GM18909 (cell line): Measurements from ENCODE around the gene IRF2.

ENCODE experiments used
- ATAC-seq: cut with Tn5 transposase; IDR thresholded peaks from one replicate; pipeline ENCODE4 v1.9.1; 2021; ENCODE audit warnings: mild to moderate bottlenecking; ENCODE audit not compliant: unreplicated experiment, poor library complexity

The IRF2 gene

DNA sequence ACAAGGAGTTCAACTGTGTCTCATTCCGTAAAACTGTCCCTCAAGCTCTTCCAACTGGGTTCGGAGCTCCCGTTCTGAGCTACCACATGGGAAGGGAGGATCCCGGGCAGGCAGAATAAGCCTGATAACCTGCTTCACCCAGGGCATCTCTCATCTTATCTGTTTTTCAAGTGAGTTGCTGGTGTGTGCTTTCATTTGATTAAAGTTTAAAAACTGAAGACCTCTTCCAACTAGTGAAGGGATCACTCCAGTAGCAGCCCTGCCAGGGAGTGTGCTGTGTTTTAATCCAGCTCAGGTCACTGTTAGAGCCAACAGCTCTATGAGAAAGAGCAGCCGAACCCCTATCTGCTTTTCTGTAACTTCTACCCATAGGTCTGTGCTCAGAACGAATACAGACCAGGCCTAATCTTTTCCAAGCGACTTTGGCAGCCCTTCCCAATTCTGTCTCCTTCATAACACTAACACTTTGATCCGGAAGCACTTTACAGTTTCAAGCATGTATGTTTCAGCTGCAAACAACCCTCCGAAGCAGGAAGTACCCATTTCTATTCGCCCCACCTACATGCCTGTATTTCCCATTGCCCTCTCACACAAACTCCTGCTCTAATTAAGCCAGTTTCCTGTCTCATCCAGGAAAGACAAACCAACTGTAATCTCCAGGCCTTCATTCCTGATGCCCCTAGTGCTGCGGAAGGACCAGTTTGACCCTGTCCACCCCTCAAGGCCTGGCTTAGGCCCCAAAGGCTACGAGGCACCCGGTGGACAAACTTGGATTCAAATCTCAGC lies 60.9 kb downstream of the IRF2 start:
- ATAC-seq: no peak

DNA sequence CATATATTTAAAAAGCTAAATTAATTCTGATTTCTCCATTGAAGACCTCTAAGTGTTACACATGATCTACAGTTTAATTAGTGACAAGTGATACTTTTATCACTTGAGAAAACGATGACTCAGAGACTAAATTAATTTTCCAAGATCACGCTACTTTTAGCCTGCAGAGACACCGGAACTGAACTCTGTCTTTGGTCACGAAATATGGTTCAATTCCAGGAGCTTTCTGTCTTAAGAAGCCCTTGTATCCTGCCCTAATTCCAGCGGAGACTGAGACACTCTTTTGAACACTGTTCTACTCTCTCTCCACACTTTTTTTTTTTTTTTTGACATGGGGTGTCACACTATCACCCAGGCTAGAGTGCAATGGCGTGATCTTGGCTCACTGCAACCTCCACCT lies 63.6 kb downstream of the IRF2 start:
- ATAC-seq: no peak

DNA sequence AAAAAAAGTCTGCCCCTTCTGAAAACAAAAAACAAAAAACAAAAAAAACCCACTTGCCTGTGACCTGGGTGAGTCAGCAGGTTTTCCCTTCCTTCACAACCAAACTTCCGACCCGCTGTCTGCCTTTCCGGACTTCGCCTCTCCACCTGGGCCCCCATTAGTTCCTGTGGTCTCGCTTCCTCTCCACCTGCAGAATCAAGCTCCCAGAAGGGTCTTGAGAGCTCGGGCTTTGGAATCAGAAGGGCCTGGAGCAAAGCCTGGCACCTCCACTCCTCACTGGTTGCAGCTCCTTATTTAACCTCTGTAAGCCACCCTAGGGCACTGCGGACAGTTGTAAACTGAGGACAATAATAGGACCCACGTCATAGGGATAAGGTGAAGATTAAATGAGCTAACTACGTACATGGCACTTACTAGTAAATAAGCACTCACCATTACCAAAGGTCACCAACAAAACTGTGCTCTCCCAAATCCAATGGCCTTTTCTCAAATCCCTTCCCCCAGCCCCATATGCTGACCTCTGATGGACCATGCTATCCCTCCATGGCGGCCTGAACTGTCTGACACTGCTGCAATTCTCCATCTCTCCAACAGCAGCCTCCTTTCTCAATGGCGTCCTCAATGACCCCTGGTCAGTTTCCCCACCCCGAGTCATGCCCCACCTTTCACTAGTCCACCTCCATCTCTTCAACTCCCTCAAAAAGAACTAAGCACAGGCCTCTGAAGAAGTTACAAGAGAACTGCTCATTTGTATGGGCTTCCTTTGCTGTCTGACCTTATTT lies 64.2 kb downstream of the IRF2 start:
- ATAC-seq: no peak

DNA sequence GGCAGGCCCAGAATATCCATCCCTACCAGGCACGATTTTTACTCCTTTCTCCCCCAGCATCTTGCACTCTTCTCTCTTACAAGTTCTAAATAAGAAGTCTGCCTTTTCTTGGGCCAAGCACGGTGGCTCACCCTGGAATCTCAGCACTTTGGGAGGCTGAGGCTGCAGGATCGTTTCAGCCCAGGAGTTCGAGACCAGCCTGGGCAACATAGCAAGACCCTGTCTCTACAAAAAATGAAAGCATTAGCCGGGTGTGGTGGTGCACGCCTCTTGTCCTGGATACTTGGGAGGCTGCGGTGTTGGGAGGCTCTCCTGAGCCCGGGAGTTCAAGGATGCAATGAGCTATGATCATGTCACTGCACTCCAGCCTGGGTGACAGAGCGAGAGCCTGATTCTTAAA lies 64.8 kb downstream of the IRF2 start:
- no peak for ATAC-seq

DNA sequence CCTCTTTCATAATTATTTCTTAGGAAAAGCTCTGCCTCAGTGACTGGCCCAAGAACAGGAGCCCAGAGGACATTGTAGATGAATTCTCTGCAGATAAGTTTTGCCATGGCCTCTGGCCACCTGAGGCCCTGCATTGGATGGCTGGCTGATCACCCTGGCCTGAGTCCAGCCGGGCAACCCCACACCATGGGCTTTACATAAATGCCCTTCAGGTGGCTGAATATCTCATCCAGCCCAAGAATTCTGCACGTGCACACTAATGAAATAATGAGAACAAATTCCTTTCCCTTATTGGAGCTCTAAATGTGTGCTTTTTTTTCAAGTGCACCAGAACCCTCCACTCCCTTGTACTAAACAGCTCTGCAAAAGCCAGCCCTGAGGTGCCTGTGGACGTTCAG lies 65.7 kb downstream of the IRF2 start:
- no peak for ATAC-seq

DNA sequence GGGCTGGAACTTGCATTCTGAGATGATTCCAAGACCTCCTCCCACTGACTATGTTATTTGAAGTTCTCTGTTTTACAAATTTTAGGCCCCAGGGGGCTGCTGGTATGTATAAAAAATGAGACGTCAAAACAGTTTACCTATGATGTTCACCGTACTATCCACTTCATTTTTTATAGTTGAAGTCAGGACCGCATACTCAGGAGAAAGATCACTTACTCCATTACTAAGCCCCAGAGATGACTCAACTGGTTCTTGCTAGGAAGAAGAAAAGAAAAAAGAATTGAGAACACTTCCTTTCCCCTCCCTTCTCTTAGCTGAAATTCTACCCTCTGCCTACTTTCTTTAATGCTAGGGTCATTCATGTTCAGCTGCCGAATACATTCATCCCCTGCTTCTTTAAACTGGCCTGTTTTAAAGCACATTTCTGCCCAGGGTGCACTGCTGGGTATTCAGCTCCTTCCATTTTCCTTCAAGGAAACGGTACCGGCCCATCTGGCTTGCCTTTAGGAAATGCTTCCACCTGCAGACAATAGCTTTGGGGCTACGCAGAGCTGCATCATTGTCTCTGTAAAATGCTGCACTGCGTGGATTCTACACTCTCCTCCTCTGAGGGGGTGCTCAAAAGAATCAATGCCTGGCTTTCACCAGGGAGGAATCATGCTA lies 66.2 kb downstream of the IRF2 start:
- no peak for ATAC-seq

DNA sequence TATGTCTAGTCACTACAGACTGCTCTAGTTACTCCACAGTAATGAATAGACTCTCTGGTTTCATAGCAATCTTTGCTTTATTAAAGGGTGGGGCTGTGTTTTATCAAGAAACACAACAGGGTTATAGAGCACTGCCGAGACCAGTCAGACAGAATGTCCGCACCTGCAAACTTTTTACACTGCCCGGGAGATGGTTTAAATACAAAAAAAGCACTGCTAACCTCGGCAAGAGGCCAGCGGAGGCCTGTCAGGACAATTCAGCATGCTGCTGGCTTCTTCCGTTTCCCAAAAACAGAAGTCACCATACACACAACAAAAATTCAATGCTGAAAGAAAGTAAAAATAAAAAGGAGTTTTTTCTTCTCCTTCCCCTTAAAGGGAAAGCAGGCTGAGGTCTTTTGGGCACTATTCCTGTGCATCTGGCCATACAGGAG lies 67.4 kb downstream of the IRF2 start:
- ATAC-seq: no peak

DNA sequence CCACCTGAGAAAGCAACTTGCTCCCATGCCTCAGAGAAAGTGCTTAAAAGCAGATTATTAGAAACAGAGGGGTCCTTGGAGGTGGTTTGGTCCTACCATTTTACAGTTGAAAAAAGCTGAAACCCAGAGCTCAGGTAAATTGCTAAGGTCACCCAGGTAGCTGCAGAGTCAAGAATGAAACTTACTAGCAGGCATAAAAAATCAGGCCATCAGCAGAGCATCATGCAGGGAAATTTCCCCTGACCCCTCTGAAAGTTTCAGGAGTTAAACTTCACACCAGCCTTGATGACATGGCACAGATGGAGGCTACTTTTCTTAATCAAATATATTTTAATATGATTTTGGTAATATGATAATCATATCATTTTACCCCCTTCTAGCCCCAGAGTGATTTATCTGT lies 70.3 kb downstream of the IRF2 start:
- no peak for ATAC-seq

DNA sequence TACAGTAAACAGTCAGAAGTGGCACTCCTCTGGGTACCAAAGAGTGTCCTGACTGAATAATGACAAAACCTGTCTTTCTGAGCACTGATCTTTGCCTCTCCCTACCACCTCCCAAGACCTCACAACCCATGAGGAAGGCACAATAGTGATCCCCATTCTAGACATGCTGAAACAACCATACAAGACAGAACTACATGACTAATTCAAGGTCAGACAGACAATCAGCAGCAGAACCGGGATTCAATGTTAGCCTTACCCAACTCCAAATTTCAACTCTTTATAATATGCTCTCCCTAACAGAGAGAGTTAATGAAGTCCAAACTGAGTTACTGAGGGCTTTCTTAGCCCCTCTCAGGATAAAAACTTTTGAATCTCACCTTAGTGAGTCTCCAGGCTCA lies 71.0 kb downstream of the IRF2 start:
- ATAC-seq: no peak

DNA sequence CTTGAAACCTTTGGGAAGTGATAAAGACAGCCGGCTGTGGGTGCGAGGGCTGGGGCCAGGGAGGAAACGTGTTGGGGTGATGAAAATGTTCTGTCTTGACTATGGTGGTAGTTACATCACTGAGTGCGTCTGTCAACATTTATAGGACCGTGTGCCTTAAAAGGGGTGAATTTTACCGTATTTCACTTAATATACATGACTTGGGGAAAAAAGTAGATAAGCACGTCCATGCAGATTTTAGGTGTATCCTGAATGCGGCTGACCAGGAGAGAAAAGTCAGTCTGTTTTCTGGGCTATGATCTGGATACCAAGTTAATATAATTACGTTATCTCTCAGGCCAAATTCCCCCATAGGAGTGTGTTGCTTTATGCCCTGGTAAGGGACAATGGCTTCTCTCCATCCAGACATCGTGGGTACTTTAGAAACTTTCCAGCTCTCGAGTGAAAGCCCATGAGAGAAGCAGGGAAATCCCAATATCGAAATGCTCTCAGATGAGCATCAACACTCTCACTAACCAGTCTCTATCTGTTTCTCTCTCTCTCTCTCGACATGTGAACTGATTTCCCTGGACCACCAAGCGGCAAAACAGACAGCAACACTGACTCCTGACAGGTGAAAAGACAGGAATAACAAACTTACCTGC lies 71.5 kb downstream of the IRF2 start:
- peak; percentile 40 for ATAC-seq

DNA sequence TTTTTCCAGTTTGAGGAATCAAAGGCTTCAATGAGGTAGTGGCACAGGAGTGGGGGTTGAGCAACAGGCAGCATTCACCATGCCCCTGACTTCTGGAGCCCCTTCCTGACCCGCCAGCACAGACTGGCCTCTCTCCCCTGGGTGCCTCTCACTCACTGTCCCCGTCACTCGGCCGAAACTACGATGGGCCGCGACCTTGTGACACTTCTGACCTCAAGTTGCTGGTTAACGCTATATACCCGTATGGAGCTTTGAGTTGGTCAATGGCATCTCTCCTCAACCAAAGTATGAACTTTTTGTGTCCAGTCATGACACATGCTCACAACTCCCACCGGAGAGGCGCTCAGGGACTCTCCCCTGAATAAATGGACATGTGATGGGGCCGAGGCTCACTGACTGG lies 72.1 kb downstream of the IRF2 start:
- ATAC-seq: no peak

DNA sequence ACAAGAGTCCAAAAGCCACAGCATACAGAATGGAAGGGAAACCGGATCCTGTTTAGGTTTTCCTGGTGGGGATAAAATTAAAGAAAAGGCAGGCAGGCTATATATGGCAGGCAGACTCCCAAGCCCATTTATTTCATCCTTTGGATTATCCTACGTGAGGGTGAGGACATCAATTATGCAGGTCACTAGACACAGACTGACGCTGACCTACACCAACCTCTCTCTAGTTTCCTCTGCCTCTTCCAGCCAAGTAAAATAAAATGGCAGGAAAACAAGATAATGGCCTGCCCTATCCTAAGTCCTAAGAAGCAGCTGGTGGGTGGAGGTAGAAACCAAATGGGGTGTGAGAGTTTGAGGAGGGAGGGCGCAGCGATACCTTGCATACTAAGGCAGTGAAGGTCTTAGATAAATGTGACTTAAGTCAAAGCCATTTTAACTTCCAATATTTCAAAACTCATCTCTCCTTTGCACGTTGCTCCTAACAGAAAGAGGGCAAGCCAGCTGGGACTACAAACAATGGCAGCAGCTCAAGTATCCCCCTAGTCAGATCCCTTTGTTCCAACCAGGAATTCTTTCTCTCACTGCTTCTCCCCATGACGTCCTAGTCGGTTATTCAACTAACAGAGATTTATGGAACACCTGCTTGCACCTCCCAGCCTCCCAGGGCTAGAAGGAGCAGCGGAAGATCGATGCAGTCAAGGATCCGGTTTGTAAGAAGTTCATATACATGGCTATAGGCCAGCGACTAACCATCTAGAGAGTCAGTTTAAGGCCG lies 72.8 kb downstream of the IRF2 start:
- no peak for ATAC-seq

DNA sequence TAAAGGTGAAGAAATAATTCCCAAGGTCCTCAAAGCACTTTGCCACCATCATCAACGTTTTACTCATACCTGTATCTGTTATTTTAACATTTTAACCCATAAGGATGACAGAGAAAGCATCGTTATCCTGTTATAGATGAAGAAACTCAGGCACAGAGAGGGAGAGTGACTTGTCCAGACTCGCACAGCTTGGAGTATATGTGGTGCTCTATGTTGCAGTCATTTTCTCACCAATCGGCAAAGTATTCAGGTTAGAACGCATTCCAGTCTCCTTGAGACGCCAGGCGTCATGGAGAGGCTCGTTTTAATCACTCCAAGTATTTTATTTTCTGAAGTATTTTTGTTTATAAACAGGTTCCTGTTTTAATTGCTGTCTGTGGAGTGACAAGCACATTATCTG lies 73.5 kb downstream of the IRF2 start:
- no peak for ATAC-seq

DNA sequence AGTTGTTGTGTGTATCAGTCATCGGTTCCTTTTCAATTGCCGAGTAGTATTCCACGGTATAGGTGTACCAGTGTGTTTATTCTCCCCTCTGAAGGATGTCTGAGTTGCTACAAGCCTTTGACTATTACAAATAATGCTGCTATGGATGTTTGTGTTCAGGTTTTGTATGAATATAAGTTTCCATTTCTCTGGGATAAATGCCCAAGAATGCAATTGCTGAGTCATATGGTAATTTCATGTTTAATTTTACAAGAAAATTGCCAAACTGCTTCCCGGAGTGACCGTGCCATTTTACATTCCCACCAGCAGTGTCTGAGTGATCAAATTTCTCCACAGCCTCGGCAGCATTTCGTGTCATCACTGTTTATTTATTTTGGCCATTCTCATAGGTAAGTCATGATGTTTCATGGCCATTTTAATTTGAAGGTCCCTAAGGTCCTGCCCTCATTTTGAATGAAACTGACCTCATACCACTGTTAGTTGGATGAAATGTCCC lies 73.9 kb downstream of the IRF2 start:
- no peak for ATAC-seq

DNA sequence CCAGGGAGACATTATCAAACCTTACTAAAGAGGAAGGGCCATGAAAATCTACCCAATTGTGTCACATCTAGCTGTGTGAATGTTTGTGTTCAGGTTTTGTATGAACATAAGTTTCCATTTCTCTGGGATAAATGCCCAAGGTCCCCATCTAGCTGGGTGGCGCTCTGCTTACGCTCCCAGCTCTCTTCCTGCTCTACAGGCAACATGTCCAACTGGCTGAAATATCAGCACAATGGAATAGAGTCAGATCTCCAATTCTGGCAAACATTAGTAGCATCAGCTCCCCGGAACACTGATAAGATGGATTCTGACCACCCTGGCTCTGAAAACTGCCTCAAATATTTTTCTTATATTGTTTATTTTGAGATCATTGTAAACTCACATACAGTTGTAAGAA lies 74.8 kb downstream of the IRF2 start:
- no peak for ATAC-seq

DNA sequence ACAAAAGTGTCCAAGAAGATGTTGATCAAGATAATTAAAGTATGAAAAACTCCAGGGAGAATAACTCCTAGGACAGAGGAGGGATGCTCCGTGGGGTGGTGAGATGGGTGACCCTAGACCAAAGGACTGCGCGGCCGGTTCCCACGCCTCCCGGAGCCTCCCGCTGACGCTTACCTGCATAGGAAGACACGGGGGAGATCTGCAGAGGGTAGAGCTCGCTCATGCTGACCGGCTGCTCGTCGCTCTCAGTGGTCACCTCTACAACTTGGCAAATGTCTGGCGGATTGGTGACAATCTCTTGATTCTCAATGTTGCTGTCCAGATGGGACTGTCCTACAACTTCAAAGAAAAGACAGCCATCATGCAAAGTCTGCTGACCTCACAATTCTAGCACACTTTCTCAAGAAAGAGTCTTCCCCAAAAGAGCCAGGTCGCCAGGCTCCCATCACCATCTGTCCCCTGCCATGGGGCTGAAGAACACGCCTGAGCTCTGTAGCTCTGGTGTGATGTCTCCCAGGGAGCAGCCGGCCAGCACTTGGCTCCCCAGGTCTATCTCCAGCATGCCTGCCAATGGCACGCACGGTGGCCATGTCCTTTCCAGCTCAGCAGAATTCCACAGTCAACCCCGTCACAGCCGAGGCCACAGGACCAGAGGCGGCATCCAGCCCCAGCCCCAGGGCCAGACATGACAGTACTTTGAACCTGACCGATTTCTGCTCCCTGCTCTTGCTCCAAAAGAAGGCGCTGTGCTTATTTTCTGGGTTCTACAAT lies 75.4 kb downstream of the IRF2 start:
- no peak for ATAC-seq

DNA sequence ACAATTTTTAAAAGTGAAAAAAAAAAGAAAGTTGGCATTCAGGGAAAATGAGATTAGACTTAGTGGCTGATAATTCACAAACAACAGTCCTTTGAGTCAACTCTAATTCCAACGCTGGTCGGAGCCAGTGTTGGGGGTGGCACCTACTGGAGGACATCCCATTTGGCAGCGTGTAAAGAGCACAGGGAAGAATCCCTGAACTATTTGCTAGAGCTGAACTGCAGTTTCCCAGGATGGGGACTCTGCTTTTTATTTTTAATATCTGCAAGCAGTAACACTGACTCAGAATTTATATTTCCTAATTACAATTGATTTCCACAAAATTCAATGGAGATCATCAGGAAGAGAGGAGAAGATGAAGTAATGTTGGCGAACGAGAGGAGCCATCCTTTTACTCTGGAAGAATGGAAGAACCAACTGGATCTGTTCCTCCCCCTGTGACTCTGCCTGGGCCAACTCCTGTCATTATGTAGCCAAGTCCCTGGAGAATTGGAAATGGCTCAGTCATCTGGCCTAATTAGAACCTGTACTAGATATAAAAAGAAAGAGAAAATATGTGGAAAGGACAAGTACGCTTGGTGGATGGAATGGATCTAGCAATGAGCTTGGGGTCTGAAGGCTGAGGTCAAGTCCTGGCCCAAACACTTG lies 76.7 kb downstream of the IRF2 start:
- no peak for ATAC-seq

DNA sequence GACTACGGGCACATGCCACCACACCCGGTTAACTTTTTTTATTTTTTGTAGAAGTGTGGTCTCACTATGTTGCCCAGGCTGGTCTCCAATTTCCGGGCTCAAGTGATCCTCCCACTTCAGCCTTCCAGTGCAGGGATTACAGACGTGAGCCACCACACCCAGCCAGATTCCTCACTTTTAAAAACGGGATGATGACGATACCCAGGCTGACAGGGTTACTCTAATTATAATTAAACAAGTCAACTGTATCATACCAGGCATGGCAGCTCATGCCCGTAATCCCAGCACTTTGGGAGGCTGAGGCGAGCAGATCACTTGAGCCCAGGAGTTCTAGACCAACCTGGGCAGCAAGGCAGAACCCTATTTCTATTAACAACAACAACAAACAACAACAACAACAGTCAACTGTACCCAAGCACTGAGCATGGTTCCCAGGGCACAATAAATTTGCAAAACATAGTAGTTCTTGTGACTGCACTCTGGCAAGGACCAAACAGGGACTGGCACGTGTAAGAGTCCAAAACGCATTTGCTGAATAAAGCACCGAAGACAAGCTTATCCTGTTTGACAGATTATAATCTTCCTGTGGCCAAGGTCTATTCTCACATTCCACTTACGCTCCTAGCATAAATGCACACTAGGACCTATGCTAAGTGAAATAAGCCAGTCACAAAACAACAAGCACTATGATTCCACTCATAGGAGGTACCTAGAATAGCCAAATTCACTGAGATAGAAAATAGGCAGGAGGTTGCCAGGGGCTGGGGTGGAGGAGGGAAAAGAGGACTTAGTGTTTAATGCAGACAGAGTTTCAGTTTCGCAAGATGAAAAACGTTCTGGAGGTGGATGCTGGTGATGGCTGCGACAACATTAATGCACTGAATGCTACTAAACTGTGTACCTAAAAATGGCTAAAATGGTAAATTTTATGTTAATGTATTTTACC lies 77.5 kb downstream of the IRF2 start:
- ATAC-seq: no peak
